WI38 (cell line): ENCODE measurements around the gene EPHB2.

Source experiments
- H3K4me3 ChIP-seq: 2 replicates; pipeline ENCODE4 v1.5.1; 2011; ENCODE audit warnings: low read depth, mild to moderate bottlenecking, control low read depth, low read length
- TF ChIP-seq, protein P1 (sequence below): IDR thresholded peaks from 2 replicates; pipeline ENCODE4 v1.5.1; 2012; ENCODE audit warnings: low read depth, mild to moderate bottlenecking, control low read depth, low read length

The EPHB2 gene

DNA sequence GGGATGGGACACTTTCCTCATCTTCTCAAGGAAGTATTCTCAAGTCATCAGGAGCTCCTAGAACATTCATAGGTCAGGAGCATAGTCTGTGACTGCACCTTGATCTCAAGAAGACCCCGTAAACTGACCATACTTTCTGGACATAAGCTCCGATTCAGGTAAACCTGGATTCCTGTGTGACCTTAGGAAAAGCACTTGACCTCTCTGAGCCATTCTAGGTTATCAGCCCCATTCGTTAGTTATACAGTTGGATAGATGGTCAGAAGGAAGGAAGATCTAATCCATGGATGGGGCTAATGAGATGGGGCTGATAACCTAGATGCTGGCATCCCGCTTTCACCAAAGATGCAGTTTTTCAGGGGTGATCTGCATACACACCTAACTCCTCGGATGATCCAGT, 114.3 kb downstream of the EPHB2 start:
- TF ChIP-seq, protein P1, sequence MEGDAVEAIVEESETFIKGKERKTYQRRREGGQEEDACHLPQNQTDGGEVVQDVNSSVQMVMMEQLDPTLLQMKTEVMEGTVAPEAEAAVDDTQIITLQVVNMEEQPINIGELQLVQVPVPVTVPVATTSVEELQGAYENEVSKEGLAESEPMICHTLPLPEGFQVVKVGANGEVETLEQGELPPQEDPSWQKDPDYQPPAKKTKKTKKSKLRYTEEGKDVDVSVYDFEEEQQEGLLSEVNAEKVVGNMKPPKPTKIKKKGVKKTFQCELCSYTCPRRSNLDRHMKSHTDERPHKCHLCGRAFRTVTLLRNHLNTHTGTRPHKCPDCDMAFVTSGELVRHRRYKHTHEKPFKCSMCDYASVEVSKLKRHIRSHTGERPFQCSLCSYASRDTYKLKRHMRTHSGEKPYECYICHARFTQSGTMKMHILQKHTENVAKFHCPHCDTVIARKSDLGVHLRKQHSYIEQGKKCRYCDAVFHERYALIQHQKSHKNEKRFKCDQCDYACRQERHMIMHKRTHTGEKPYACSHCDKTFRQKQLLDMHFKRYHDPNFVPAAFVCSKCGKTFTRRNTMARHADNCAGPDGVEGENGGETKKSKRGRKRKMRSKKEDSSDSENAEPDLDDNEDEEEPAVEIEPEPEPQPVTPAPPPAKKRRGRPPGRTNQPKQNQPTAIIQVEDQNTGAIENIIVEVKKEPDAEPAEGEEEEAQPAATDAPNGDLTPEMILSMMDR, result no peak
- H3K4me3 ChIP-seq, result no peak overlapping the region

DNA sequence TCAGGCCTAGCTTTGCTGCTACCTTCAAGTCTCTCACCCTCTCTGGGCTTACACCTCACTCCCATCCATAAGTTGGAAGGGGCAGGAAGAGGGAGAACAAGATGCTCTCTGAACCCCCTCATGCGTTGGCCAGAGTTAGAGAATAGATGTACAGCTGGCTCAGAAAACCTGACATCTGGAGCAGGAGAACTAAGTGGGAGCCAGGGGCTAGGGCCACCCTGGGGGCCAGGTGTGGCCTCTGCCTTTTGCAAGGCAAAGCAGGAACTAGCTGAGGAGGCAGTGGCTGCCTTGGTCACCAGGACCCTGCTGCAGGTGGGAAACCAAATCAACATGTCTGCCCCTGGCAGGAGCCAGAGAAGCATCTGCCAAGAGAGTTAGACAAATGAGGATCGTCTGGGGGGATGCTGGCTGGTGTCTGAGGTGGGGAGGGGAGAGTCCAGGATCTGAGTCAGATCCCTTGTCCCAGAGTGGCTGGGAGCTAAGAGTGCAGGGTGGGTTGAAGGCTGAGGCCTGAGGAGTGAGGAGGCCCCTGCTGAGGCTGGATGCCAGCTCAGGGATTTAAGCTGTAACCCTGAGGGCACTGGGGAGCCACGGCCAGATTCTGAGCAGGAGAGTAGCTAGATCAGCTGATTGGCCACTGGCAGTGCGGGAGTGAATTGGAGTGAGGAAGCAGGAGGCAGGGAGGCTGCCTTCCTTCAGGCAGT, 115.0 kb downstream of the EPHB2 start:
- no peak overlapping the region for H3K4me3 ChIP-seq

DNA sequence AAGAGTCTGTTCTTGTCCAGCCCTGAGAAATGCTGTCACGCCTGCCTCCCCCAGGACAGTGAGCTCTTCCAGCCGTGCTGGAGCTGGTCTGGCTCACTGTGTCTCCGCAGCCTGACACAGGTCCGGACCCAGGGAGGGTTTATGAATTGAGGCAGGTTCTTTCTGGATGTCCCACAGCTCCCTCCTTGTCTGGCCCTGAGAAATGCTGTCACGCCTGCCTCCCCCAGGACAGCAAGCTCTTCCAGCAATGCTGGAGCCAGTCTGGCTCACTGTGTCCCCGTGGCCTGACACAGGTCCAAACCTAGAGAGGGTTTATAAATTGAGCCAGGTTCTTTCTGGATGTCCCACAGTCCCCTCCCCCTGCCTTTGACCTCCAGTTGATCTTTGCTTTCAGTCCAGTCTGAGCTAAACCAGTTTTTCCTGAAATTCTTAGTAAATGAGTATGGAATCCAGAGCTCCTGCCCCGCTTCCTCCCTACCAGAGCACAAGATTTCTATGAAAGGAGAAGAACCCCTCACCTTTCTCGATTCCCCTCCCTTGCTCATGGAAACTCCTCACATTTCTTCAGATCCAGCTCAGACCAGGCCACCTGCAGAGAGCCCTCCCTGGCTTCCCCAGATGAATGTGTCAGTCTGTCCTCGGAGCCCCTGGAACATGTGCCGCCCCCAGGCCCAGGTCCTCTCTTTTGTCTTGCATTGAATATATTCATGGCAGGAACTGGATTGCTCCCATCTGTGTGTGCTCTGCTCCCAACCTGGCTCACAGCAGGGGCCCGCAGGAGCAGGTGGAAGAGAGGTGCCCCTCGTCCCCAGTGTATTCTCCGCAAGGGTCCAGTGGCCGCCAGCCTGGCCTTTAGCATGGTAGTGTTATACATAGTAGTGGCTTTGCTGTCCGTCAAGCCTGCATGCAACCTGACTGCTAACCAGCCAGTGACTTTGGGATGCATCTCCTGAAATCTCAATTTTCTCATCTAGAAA, 116.3 kb downstream of the EPHB2 start:
- no peak overlapping the region for H3K4me3 ChIP-seq
- TF ChIP-seq, protein P1, result no peak

More for the DNA sequence above, 115.0 kb downstream of the EPHB2 start:
- TF ChIP-seq, protein P1, result no peak

DNA sequence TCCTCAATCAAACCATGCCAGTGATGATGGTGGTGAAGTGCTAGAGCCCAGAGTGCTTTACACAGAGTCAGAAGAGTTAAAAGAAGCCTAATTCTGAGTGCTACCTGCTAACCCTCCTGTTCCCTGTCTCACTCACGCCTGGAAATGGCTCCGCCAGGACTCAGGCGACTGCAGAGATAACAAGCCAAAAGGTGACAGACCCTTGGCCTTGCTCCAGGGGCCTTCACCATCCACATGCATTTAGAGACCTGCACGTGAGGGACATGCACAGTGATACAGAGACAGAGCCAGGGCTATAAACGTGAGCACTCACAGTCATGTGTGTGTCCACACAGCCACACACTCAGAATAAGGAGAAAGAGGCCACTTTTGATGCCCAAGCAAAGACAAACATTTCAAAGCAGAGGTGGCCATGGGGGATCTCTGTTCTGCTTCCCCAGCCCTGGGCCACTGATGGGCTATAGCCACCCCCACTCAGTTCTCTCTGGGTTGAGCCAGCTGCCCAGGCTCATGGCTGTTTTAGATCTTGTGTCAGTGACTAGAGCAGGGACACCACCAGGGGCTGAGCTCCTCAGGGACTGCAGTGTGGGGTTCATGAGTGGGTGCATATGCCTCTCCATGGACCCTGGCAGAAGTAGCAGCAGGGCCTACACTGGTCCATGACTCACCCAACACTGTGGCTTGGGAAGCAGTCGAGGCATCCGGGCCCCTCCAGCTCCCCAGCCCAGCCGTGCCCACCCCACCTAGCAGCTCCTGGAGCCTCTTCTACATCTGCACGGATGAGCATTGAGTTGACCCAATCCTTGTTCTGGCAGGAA, 117.2 kb downstream of the EPHB2 start:
- TF ChIP-seq, protein P1, result no peak
- no peak overlapping the region for H3K4me3 ChIP-seq

DNA sequence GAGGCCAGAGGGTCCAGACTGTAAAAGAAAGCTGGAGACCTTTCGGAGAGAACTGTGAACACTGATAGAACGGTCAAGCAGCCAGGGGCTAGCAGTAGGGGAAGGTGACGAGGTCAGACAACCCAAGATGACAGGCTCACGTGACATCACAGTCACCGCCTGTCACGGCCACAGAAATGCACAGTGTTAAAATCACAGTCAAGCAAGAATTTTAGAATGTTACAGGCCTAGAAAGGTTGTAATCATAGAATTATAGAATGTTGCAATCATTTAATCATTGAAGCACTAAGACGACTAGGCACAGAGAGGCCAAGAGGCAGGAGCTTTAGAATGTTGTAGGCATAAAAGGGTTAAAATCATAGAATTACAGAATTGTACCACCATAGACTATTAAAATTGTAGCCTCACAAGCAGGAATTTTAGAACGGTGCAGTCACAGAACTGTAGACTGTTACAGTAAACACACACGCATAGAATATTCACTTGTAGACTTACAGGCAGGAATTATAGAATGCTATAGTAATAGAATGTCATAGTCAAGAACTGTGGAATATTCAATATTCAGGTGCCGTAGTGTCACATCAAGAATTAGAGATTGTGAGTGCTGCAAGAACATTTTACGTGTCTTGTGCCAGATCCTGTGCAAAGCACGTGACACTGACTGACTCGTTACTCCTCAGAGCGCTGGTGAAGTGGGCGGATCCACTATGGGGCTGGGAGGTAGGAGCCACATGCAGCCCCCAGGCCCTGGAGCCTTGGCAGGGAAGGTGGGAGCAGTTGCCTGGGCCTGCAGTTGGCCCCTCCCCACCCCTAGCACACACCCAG, 118.1 kb downstream of the EPHB2 start:
- no peak overlapping the region for H3K4me3 ChIP-seq
- TF ChIP-seq, protein P1, result no peak

DNA sequence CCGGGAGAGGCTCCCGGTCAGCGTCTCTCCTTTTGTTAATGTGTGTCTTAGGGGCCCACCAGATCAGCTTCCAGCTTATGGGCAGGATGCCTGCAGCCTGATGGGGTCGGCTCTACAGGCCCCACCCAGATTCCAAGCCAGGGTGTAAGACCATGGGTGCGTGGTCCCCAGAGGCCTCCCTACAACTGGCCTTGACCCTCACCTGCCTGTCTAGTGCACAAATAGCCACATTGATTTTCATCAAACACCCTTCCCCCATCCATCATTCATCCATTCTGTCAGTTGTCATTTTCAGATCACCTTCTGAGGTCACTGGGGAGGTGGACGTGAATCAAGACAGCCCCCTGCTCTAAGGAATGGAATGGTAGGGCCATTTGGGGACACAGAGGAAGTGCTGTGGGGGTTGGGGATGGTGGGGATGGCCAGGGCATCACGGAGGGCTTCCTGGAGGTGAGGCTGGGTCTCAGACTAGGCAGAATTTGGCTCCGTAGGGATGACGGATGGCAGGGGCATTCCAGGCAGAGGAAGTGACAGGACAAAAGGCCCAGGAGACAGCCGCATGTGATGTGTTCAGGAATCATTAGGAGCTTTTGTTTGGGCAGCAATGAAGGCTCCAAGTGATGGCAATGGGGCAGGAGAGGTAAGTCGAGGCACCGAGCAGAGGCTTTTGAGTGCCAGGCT, 118.8 kb downstream of the EPHB2 start:
- TF ChIP-seq, protein P1, result no peak
- no peak overlapping the region for H3K4me3 ChIP-seq
